ENCODE data around the gene CLDN20.

The CLDN20 gene

GRCh38 chr6:155297669-155298068 lies 33.9 kb downstream of the CLDN20 start:
- Histone ChIP-seq H3K36me3 (ENCODE audit: control insufficient read depth, low read length) (peaks cover 77% of the 10 kb centered on the region), H3K27me3 (ENCODE audit: control insufficient read depth, low read length) (no peaks in the 10 kb centered on the region)
- TF ChIP-seq EZH2phosphoT487 (IDR thresholded peaks at IDR 0.05; ENCODE audit: borderline replicate concordance, low read length) (no peak), CTCF (IDR thresholded peaks at IDR 0.05; ENCODE audit: low read depth, low read length, poor library complexity, severe bottlenecking) (no peak)

DNA sequence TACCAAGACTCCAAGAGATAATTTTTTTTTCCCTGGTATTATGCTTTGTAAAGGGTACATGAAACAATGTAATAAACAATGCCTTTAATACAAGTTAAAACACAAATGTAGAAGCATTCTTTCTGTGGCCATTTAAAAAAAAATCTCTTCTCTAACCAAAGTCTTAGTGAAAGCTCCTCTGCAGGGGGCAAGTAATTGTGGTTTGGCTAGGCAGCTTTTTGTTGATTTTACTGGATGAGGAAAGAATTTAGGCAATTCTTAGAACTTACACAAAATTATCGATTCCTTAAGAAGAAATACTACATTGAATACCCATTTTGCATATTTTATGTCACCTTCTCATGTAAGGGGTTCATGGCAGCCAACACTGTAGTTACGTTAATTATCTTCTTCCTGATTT lies 38.1 kb downstream of the CLDN20 start:
- no peaks in the 10 kb centered on the region for H3K4me1 ChIP-seq (ENCODE audit: control insufficient read depth, low read length)
- peaks cover 75% of the 10 kb centered on the region for H3K36me3 ChIP-seq (ENCODE audit: control insufficient read depth, low read length)
- H3K27me3 ChIP-seq (ENCODE audit: control insufficient read depth, low read length) = no peaks in the 10 kb centered on the region
- H3F3A ChIP-seq (ENCODE audit: control insufficient read depth, insufficient read depth) = no peaks in the 10 kb centered on the region
- no peak overlapping the region for H3K4me2 ChIP-seq (ENCODE audit: low read length)
- H3K9me2 ChIP-seq (replicated peaks; ENCODE audit: control insufficient read depth, low read length) = no peaks in the 10 kb centered on the region
- H3K9me3 ChIP-seq (ENCODE audit: control insufficient read depth, insufficient read depth, low read length) = no peaks in the 10 kb centered on the region
- no peak overlapping the region for H3K4me3 ChIP-seq (ENCODE audit: low read length)
- H3K79me2 ChIP-seq (ENCODE audit: control insufficient read depth, low read length) = peaks cover 19% of the 10 kb centered on the region
- no peaks in the 10 kb centered on the region for H4K20me1 ChIP-seq (ENCODE audit: control insufficient read depth, insufficient read depth, low read depth, low read length)
- H3K27ac ChIP-seq (ENCODE audit: low read depth, low read length) = no peak overlapping the region
- TF ChIP-seq CTCF (IDR thresholded peaks at IDR 0.05; ENCODE audit: low read depth, low read length, poor library complexity, severe bottlenecking) (no peak), EZH2phosphoT487 (IDR thresholded peaks at IDR 0.05; ENCODE audit: borderline replicate concordance, low read length) (no peak)

More at GRCh38 chr6:155297669-155298068, 33.9 kb downstream of the CLDN20 start:
- H3F3A ChIP-seq (ENCODE audit: control insufficient read depth, insufficient read depth) = no peaks in the 10 kb centered on the region
- H3K27ac ChIP-seq (ENCODE audit: low read depth, low read length) = no peak overlapping the region
- H3K4me3 ChIP-seq (ENCODE audit: low read length) = no peak overlapping the region
- H3K4me1 ChIP-seq (ENCODE audit: control insufficient read depth, low read length) = no peaks in the 10 kb centered on the region
- H3K9me2 ChIP-seq (replicated peaks; ENCODE audit: control insufficient read depth, low read length) = no peaks in the 10 kb centered on the region
- peaks cover 3% of the 10 kb centered on the region; the same call in 1 of the 2 replicates for H3K79me2 ChIP-seq (ENCODE audit: control insufficient read depth, low read length)
- no peaks in the 10 kb centered on the region for H4K20me1 ChIP-seq (ENCODE audit: control insufficient read depth, insufficient read depth, low read depth, low read length)
- H3K4me2 ChIP-seq (ENCODE audit: low read length) = no peak overlapping the region
- no peaks in the 10 kb centered on the region for H3K9me3 ChIP-seq (ENCODE audit: control insufficient read depth, insufficient read depth, low read length)

- no peaks in the 10 kb centered on the region for H3F3A ChIP-seq (ENCODE audit: control insufficient read depth, insufficient read depth)
- H3K9me3 ChIP-seq (ENCODE audit: control insufficient read depth, insufficient read depth, low read length) = no peaks in the 10 kb centered on the region
- no peak overlapping the region for H3K4me2 ChIP-seq (ENCODE audit: low read length)
- H4K20me1 ChIP-seq (ENCODE audit: control insufficient read depth, insufficient read depth, low read depth, low read length) = no peaks in the 10 kb centered on the region
- H3K4me3 ChIP-seq (ENCODE audit: low read length) = no peak overlapping the region
- H3K79me2 ChIP-seq (ENCODE audit: control insufficient read depth, low read length) = peaks cover 30% of the 10 kb centered on the region
- no peaks in the 10 kb centered on the region for H3K9me2 ChIP-seq (replicated peaks; ENCODE audit: control insufficient read depth, low read length)
- TF ChIP-seq EZH2phosphoT487 (IDR thresholded peaks at IDR 0.05; ENCODE audit: borderline replicate concordance, low read length) = no peak
- TF ChIP-seq CTCF (IDR thresholded peaks at IDR 0.05; ENCODE audit: low read depth, low read length, poor library complexity, severe bottlenecking) = no peak
- H3K4me1 ChIP-seq (ENCODE audit: control insufficient read depth, low read length) = no peaks in the 10 kb centered on the region
- no peak overlapping the region for H3K27ac ChIP-seq (ENCODE audit: low read depth, low read length)
- H3K36me3 ChIP-seq (ENCODE audit: control insufficient read depth, low read length) = peaks cover 74% of the 10 kb centered on the region
- H3K27me3 ChIP-seq (ENCODE audit: control insufficient read depth, low read length) = no peaks in the 10 kb centered on the region
Observed at GRCh38 chr6:155303361-155303870, 39.6 kb downstream of the CLDN20 start.

All from DOHH2 (cell line).